Esophagus muscularis mucosa (tissue), 4 donors: ENCODE measurements around the gene LGALS3BP. TPM values are rescaled to one million over a fixed set of nuclear protein-coding genes. Genes with fewer than 3 reads are reported as not detected.
A peak's percentile ranks its signal among the peaks of the same experiment; 100 is the strongest.

ENCODE experiments used
- DNase-seq: peaks from one replicate; pipeline ENCODE4 v3.0.0-alpha.2; 2017; ENCODE audit errors: extremely low spot score
- H3K27ac ChIP-seq, 4 donors: fragments of 200-600 bp; sonication (generic); replicated peaks in 1 of 4; 1 replicate in 3 of 4; 2 replicates in 1 of 4; pipeline ENCODE4 v1.5.1; 2016 to 2019; ENCODE audit warnings: mild to moderate bottlenecking in 1 of 4
- H3K27me3 ChIP-seq, 4 donors: fragments of 200-600 bp; sonication (generic); one replicate each; pipeline versions ENCODE4 v1.5.1 to v1.6.0; 2016 to 2019
- H3K36me3 ChIP-seq, 4 donors: fragments of 200-600 bp; sonication (generic); one replicate each; pipeline ENCODE4 v1.5.1; 2016 to 2019
- H3K4me1 ChIP-seq, 4 donors: fragments of 200-600 bp; sonication (generic); one replicate each; pipeline ENCODE4 v1.5.1; 2016 to 2019
- H3K4me3 ChIP-seq, 4 donors: fragments of 200-600 bp; sonication (generic); 1 replicate in 2 of 4; 2 replicates in 2 of 4; pipeline ENCODE4 v1.5.1; 2016 to 2019; ENCODE audit warnings: mild to moderate bottlenecking in 4 of 4, moderate library complexity in 1 of 4
- H3K9me3 ChIP-seq, 4 donors: fragments of 200-600 bp; sonication (generic); 1 replicate in 3 of 4; 2 replicates in 1 of 4; pipeline ENCODE4 v1.5.1; 2016 to 2019
- CTCF ChIP-seq, 3 experiments: fragments of 200-600 bp in 2 of 3; fragments of 450-650 bp in 1 of 3; sonication (generic) in 2 of 3; IDR thresholded peaks; one replicate each; pipeline ENCODE4 v1.5.1; 2017 to 2019; ENCODE audit warnings: antibody characterized with exemption in 3 of 3, mild to moderate bottlenecking in 2 of 3, moderate library complexity in 1 of 3
- EP300 ChIP-seq: sonication (generic); formaldehyde crosslinking; IDR thresholded peaks from one replicate; pipeline ENCODE4 v1.6.1; 2017; ENCODE audit warnings: antibody characterized with exemption
- POLR2A ChIP-seq: fragments of 450-650 bp; IDR thresholded peaks from one replicate; pipeline ENCODE4 v1.6.1; 2017; ENCODE audit warnings: antibody characterized with exemption, moderate library complexity, mild to moderate bottlenecking, low read depth
- POLR2AphosphoS5 ChIP-seq, 2 donors: sonication (generic); formaldehyde crosslinking; IDR thresholded peaks; one replicate each; pipeline ENCODE4 v1.6.1; 2017; ENCODE audit warnings: antibody characterized with exemption in 2 of 2
- WGBS: methylation state at CpG from one replicate; pipeline ENCODE4 v1.1.5; 2018; 5-methylcytosine and 5-hydroxymethylcytosine counted together
- intact Hi-C: fragments of 100-400 bp; cut with DNase I; formaldehyde crosslinking; loops from one replicate; pipeline ENCODE4 v1.15.1; 2023
- total RNA-seq, 4 donors: library from RNA; depleted of rRNA; stranded (reverse); fragments of >200 nt; gene quantifications; one replicate each; pipeline versions ENCODE4 v1.1.0 to v1.2.1, GENCODE V29; 2016

The LGALS3BP gene
- total RNA-seq, 4 donors from 2014 or later, result 106 to 284 (median 197) TPM

- no peak overlapping the region for H3K27ac ChIP-seq
- intact Hi-C loops, result no loop called here
- TF ChIP-seq POLR2A, result no peak
- no peaks in the 10 kb centered on the region for H3K9me3 ChIP-seq
- H3K4me1 ChIP-seq, result peaks cover 23 to 35% (median 33%) of the 10 kb centered on the region in 4 donors
- 81% methylated on average over 5 of the region's 5 CpGs for WGBS
- H3K36me3 ChIP-seq, result peaks cover 0 to 6% (median 0%) of the 10 kb centered on the region in 4 donors
- no peak for DNase-seq
- H3K27me3 ChIP-seq, result no peaks in the 10 kb centered on the region
- H3K4me3 ChIP-seq, result no peak overlapping the region
Measured at GRCh38 chr17:79011451-79012147, 31.9 kb upstream of the LGALS3BP start.

- Histone ChIP-seq H3K27ac (peak overlapping the region; percentile 82 to 90 (median 86)), H3K4me3 (peak overlapping the region; percentile 87 to 97 (median 93)), H3K4me1 (peaks cover 30 to 48% (median 46%) of the 10 kb centered on the region in 4 donors), H3K27me3 (no peaks in the 10 kb centered on the region), H3K36me3 (peaks cover 0 to 6% (median 0%) of the 10 kb centered on the region in 4 donors), H3K9me3 (no peaks in the 10 kb centered on the region)
- intact Hi-C loops, result no loop called here
- DNase-seq, result no peak
- TF ChIP-seq EP300 (no peak), POLR2AphosphoS5 (IDR thresholded peaks at IDR 0.05) (no peak), POLR2A (no peak), CTCF (IDR thresholded peaks at IDR 0.05) (no peak)
- 63% methylated on average over 7 of the region's 7 CpGs for WGBS
Measured at GRCh38 chr17:79010304-79010646, 30.6 kb upstream of the LGALS3BP start.

GRCh38 chr17:79009397-79010303 is 29.9 kb upstream of the LGALS3BP start, which contains the start of gene CANT1:
Gene CANT1 (minus strand): TSS chr17:79009764. CDS start chr17:78997622, 12,142 bp downstream.
- intact Hi-C loops, result no loop called here
- WGBS, result 1% methylated on average over 44 of the region's 73 CpGs

GRCh38 chr17:79008666-79009387 is 29.1 kb upstream of the LGALS3BP start:
- Histone ChIP-seq H3K4me3 (peak overlapping the region; percentile 87 to 97 (median 93)), H3K9me3 (no peaks in the 10 kb centered on the region), H3K36me3 (peaks cover 0 to 6% (median 0%) of the 10 kb centered on the region in 4 donors), H3K27me3 (no peaks in the 10 kb centered on the region), H3K27ac (peak overlapping the region; percentile 82 to 90 (median 86)), H3K4me1 (peaks cover 31 to 50% (median 48%) of the 10 kb centered on the region in 4 donors)
- TF ChIP-seq EP300 (no peak), POLR2A (no peak), CTCF (IDR thresholded peaks at IDR 0.05) (no peak), POLR2AphosphoS5 (IDR thresholded peaks at IDR 0.05) (no peak)
- 47% methylated on average over 5 of the region's 7 CpGs for WGBS
- intact Hi-C loops, result no loop called here
- no peak for DNase-seq

More at GRCh38 chr17:79009397-79010303, 29.9 kb upstream of the LGALS3BP start, which contains the start of gene CANT1:
- peak; percentile 88 to 95 for TF ChIP-seq POLR2AphosphoS5 (IDR thresholded peaks at IDR 0.05)
- TF ChIP-seq POLR2A, result no peak
- Histone ChIP-seq H3K36me3 (peaks cover 0 to 6% (median 0%) of the 10 kb centered on the region in 4 donors), H3K4me3 (peak within 1 kb of the TSS; percentile 87 to 97 (median 93)), H3K4me1 (peaks cover 31 to 50% (median 48%) of the 10 kb centered on the region in 4 donors), H3K9me3 (no peaks in the 10 kb centered on the region), H3K27ac (peak within 1 kb of the TSS; percentile 82 to 90 (median 86)), H3K27me3 (no peaks in the 10 kb centered on the region)
- DNase-seq, result no peak

GRCh38 chr17:79007504-79008381 is 28.0 kb upstream of the LGALS3BP start:
- intact Hi-C loops, result no loop called here
- Histone ChIP-seq H3K4me3 (peak overlapping the region in 2 of 4 donors; percentile 87 to 89), H3K36me3 (peaks cover 0 to 8% (median 0%) of the 10 kb centered on the region in 4 donors), H3K4me1 (peaks cover 31 to 54% (median 52%) of the 10 kb centered on the region in 4 donors), H3K27ac (no peak overlapping the region), H3K9me3 (no peaks in the 10 kb centered on the region), H3K27me3 (no peaks in the 10 kb centered on the region)
- WGBS, result 84% methylated on average over 20 of the region's 21 CpGs
- no peak for DNase-seq
- TF ChIP-seq POLR2AphosphoS5 (IDR thresholded peaks at IDR 0.05) (no peak), EP300 (no peak), POLR2A (no peak), CTCF (IDR thresholded peaks at IDR 0.05) (no peak)
